Measurements from ENCODE around the gene RAB11B. TPM values are rescaled to one million over a fixed set of nuclear protein-coding genes. Genes with fewer than 3 reads are reported as not detected.

The RAB11B gene
- total and polyA plus RNA-seq, 2 of the 13 experiments (the other 11 are each of a cell fraction or from before 2014, with no cell fraction given) = 6.0 to 28.4 TPM

GRCh38 chr19:8392017-8392591, 1.9 kb downstream of the RAB11B start (continued):
- no peak for TF ChIP-seq DPF2 (CRISPR knock-in tag; IDR thresholded peaks at IDR 0.05; ENCODE audit: borderline replicate concordance, low read depth)
- TF ChIP-seq JUN (CRISPR knock-in tag; IDR thresholded peaks at IDR 0.05) = no peak
- no peak for TF ChIP-seq TEAD2 (CRISPR knock-in tag; IDR thresholded peaks at IDR 0.05)
- TF ChIP-seq ZNF878 (CRISPR knock-in tag; IDR thresholded peaks at IDR 0.05) = no peak
- TF ChIP-seq ZNF605 (CRISPR knock-in tag; IDR thresholded peaks at IDR 0.05) = no peak
- TF ChIP-seq PLSCR1 (CRISPR knock-in tag; IDR thresholded peaks at IDR 0.05; ENCODE audit: borderline replicate concordance) = no peak
- no peak for TF ChIP-seq THAP11 (CRISPR knock-in tag; IDR thresholded peaks at IDR 0.05)
- TF ChIP-seq NCOA1 (CRISPR knock-in tag; IDR thresholded peaks at IDR 0.05) = no peak
- TF ChIP-seq ZBTB33 (CRISPR knock-in tag; IDR thresholded peaks at IDR 0.05) = peak; percentile 88
- no peak for TF ChIP-seq ZNF124 (CRISPR knock-in tag; IDR thresholded peaks at IDR 0.05)
- no peak for TF ChIP-seq LRRFIP1 (CRISPR knock-in tag; conservative IDR thresholded peaks at IDR 0.05)
